Upper lobe of left lung (tissue), 4 donors: ENCODE measurements around the gene IFT25.

ENCODE experiments used
- EP300 ChIP-seq, 4 donors: sonication (generic); formaldehyde crosslinking; IDR thresholded peaks; one replicate each; pipeline ENCODE4 v1.5.1; 2017; ENCODE audit warnings: antibody characterized with exemption in 4 of 4, control low read depth in 2 of 4
- POLR2A ChIP-seq, 4 donors: fragments of 450-650 bp; IDR thresholded peaks; one replicate each; pipeline ENCODE4 v1.5.1; 2016 to 2017; ENCODE audit warnings: antibody characterized with exemption in 4 of 4, mild to moderate bottlenecking in 2 of 4
- POLR2AphosphoS5 ChIP-seq, 2 donors: sonication (generic); formaldehyde crosslinking; IDR thresholded peaks; one replicate each; pipeline ENCODE4 v1.5.1; 2017; ENCODE audit warnings: antibody characterized with exemption in 2 of 2
- TF ChIP-seq, protein P1 (sequence below), 6 experiments: fragments of 450-650 bp in 4 of 6; fragments of 200-600 bp in 2 of 6; sonication (generic) in 2 of 6; IDR thresholded peaks; one replicate each; pipeline ENCODE4 v1.5.1; 2016 to 2019; ENCODE audit warnings: antibody characterized with exemption in 6 of 6

DNA sequence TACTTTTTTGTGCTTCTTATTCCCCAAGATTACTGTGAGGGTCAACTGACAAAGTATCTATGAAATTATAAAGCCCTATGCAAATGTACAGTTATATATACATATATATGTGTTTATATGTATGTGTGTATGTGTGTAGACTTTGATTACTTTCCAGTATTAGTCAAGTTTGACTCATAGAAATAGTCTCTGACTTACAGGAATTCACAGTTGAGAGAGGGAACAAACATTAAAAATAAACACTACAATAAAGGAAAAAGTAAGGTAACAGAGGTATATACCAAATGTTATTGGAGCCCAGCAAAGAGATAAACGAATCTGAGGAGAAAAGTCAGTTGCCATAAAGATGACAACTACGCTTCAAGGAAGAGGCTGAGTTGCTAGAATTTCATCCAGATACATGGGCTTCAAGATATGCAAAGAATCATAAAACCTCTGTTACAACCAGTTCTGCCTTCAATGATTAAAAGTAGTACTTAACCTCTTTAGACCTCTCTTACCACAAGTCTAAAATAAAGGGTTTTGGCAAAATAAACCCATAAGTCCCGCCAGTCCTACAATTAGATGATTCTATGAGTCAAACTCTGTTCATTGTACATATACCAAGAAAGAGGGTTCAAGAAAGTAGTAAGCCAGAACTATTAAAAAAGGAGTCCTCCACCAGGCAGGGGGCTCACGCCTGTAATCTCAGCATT, 7.2 kb downstream of the IFT25 start:
- TF ChIP-seq, protein P1, sequence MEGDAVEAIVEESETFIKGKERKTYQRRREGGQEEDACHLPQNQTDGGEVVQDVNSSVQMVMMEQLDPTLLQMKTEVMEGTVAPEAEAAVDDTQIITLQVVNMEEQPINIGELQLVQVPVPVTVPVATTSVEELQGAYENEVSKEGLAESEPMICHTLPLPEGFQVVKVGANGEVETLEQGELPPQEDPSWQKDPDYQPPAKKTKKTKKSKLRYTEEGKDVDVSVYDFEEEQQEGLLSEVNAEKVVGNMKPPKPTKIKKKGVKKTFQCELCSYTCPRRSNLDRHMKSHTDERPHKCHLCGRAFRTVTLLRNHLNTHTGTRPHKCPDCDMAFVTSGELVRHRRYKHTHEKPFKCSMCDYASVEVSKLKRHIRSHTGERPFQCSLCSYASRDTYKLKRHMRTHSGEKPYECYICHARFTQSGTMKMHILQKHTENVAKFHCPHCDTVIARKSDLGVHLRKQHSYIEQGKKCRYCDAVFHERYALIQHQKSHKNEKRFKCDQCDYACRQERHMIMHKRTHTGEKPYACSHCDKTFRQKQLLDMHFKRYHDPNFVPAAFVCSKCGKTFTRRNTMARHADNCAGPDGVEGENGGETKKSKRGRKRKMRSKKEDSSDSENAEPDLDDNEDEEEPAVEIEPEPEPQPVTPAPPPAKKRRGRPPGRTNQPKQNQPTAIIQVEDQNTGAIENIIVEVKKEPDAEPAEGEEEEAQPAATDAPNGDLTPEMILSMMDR (IDR thresholded peaks at IDR 0.05), result no peak
- no peak for TF ChIP-seq POLR2A (IDR thresholded peaks at IDR 0.05)
- TF ChIP-seq POLR2AphosphoS5 (IDR thresholded peaks at IDR 0.05), result no peak
- no peak for TF ChIP-seq EP300 (IDR thresholded peaks at IDR 0.05)
